Measurements from ENCODE around the gene MIDN. TPM values are rescaled to one million over a fixed set of nuclear protein-coding genes. Genes with fewer than 3 reads are reported as not detected.
A peak's percentile ranks its signal among the peaks of the same experiment; 100 is the strongest.

Gene MIDN
- total RNA-seq, 1 experiment from 2014 or later, result 118 TPM

- TF ChIP-seq CTCF (IDR thresholded peaks at IDR 0.05), result no peak
- no peak for TF ChIP-seq TCF7L2 (IDR thresholded peaks at IDR 0.05; ENCODE audit: low read depth, low read length)
- no peak for TF ChIP-seq POLR2AphosphoS5 (IDR thresholded peaks at IDR 0.05; ENCODE audit: low read depth, low read length)
- no peak for TF ChIP-seq REST (IDR thresholded peaks at IDR 0.05; ENCODE audit: insufficient read depth in 1 of 2, low read depth in 2 of 2, low read length in 1 of 2)
- no peak for TF ChIP-seq SIN3A (IDR thresholded peaks at IDR 0.05; ENCODE audit: borderline replicate concordance, insufficient read depth, low read depth, low read length)
- ATAC-seq, result no peak; the same call in 1 of the 2 replicates
- H3K27ac ChIP-seq (ENCODE audit: low read length), result no peak overlapping the region
- no TSS peak for BruUV-seq (replicated peaks)
- no peak for DNase-seq (ENCODE audit: low read depth, low spot score)
- H3K9me3 ChIP-seq (ENCODE audit: control insufficient read depth, insufficient read depth, low read depth, low read length), result no peaks in the 10 kb centered on the region
- H3K27me3 ChIP-seq (ENCODE audit: control insufficient read depth, insufficient read depth, low read length), result no peaks in the 10 kb centered on the region
- intact Hi-C loops (cut with micrococcal nuclease; ENCODE audit: unreplicated experiment) (no loop called here), in situ Hi-C loops (cut with HindIII; ENCODE audit: low pct_unique_long_range_greater_than_20kb, low sequenced_read_pairs) (no loop called here)
- H3K4me3 ChIP-seq (ENCODE audit: low read depth in 2 of 2, low read length in 2 of 2), result no peak overlapping the region
- ChIA-PET POLR2A (interaction anchor here (0.6 kb wide), 1 partner anchor 30 kb away, joined by 13 read pairs; no protein-coding TSS in a partner anchor), CTCF (no interaction called here)
- H3K36me3 ChIP-seq (ENCODE audit: control insufficient read depth, insufficient read depth, low read length), result no peaks in the 10 kb centered on the region
- H3K4me1 ChIP-seq (ENCODE audit: control insufficient read depth, insufficient read depth, low read length), result peaks cover 14% of the 10 kb centered on the region
These were observed 17.4 kb upstream of the MIDN start for GRCh38 chr19:1230783-1231489.

GRCh38 chr19:1231729-1232637, 16.4 kb upstream of the MIDN start:
- no peak for TF ChIP-seq REST (IDR thresholded peaks at IDR 0.05; ENCODE audit: insufficient read depth in 1 of 2, low read depth in 2 of 2, low read length in 1 of 2)
- no peak for TF ChIP-seq SIN3A (IDR thresholded peaks at IDR 0.05; ENCODE audit: borderline replicate concordance, insufficient read depth, low read depth, low read length)
- no peak for TF ChIP-seq TCF7L2 (IDR thresholded peaks at IDR 0.05; ENCODE audit: low read depth, low read length)
- no peak for TF ChIP-seq POLR2AphosphoS5 (IDR thresholded peaks at IDR 0.05; ENCODE audit: low read depth, low read length)
- no peak for TF ChIP-seq CTCF (IDR thresholded peaks at IDR 0.05)
- DNase-seq (ENCODE audit: low read depth, low spot score), result no peak
- BruUV-seq (replicated peaks), result no TSS peak
- no peaks in the 10 kb centered on the region for H3K36me3 ChIP-seq (ENCODE audit: control insufficient read depth, insufficient read depth, low read length)
- ChIA-PET POLR2A (no interaction called here), CTCF (no interaction called here)
- H3K4me1 ChIP-seq (ENCODE audit: control insufficient read depth, insufficient read depth, low read length), result peaks cover 14% of the 10 kb centered on the region
- H3K27ac ChIP-seq (ENCODE audit: low read length), result peak overlapping the region; percentile 61
- ATAC-seq, result peak; percentile 47
- in situ Hi-C loops (cut with HindIII; ENCODE audit: low pct_unique_long_range_greater_than_20kb, low sequenced_read_pairs) (no loop called here), intact Hi-C loops (cut with micrococcal nuclease; ENCODE audit: unreplicated experiment) (no loop called here)
- no peaks in the 10 kb centered on the region for H3K9me3 ChIP-seq (ENCODE audit: control insufficient read depth, insufficient read depth, low read depth, low read length)
- H3K27me3 ChIP-seq (ENCODE audit: control insufficient read depth, insufficient read depth, low read length), result no peaks in the 10 kb centered on the region
- no peak overlapping the region for H3K4me3 ChIP-seq (ENCODE audit: low read depth in 2 of 2, low read length in 2 of 2)

All from Panc1 (cell line).